HCT116 (cell line): Measurements from ENCODE around the gene RADIL. TPM values are rescaled to one million over a fixed set of nuclear protein-coding genes. Genes with fewer than 3 reads are reported as not detected.

Source experiments
- ATAC-seq: fragments of 200-7000 bp; cut with Tn5 transposase; 2 replicates; pipeline ENCODE4 v1.9.1; 2020; ENCODE audit warnings: mild to moderate bottlenecking, moderate library complexity
- BruUV-seq: library from RNA; stranded (reverse); fragments of 400-500 nt; replicated peaks from 2 replicates; lab custom pipeline; 2021; lab: Mats Ljungman, UMichigan
- CTCF ChIA-PET: fragments of 300-600 bp; sonication (Branson Sonifier 250); formaldehyde crosslinking; loops from one replicate; lab custom pipeline; 2021; ENCODE audit warnings: antibody characterized with exemption; lab: Charles Lee
- POLR2A ChIA-PET: fragments of 300-600, 350-600 bp; sonication (Branson Sonifier 250); formaldehyde crosslinking; loops from one replicate; lab custom pipeline; 2021; ENCODE audit warnings: antibody characterized with exemption; lab: Charles Lee
- RAD21 ChIA-PET, 2 experiments: fragments of 300-600 bp; sonication (Branson Sonifier 250); formaldehyde crosslinking; loops; one replicate each; lab custom pipeline; 2023; ENCODE audit warnings: low total read pairs in 2 of 2; ENCODE audit not compliant: uncharacterized antibody in 2 of 2, unreplicated experiment in 2 of 2, low non-redundant PET in 1 of 2; lab: Charles Lee
- DNase-seq: peaks from one replicate; pipeline ENCODE4 v3.0.0-alpha.2; 2010; ENCODE audit warnings: low read depth, low spot score
- H2AFZ ChIP-seq: fragments of 200-600 bp; shearing (Covaris generic), sonication (generic); 2 replicates; pipeline ENCODE4 v1.6.1; 2017; ENCODE audit warnings: low read depth, mixed run types, mixed read lengths, antibody characterized with exemption, low read length; ENCODE audit not compliant: poor library complexity, severe bottlenecking
- H3K27ac ChIP-seq: 2 replicates; pipeline ENCODE4 v1.5.1; 2012; ENCODE audit warnings: low read depth, low read length
- H3K27me3 ChIP-seq: fragments of 200-600 bp; sonication (generic); 2 replicates; pipeline ENCODE4 v1.6.1; 2016; ENCODE audit warnings: mixed run types, low read length, mixed read lengths; ENCODE audit not compliant: insufficient read depth
- H3K36me3 ChIP-seq, 2 experiments: fragments of 200-500 bp in 1 of 2; fragments of 200-600 bp in 1 of 2; sonication (Bioruptor generic) in 1 of 2; sonication (generic) in 1 of 2; 2 replicates each; pipeline versions ENCODE4 v1.5.1 to v1.6.1; 2014 to 2016; ENCODE audit warnings: low read length in 2 of 2, inconsistent platforms in 1 of 2, mixed read lengths in 1 of 2, mixed run types in 1 of 2; ENCODE audit not compliant: insufficient read depth in 2 of 2, control insufficient read depth in 1 of 2
- H3K4me1 ChIP-seq, 2 experiments: fragments of 200-600 bp in 1 of 2; sonication (generic) in 1 of 2; 2 replicates each; pipeline versions ENCODE4 v1.5.1 to v1.6.1; 2012 to 2017; ENCODE audit warnings: low read length in 2 of 2, inconsistent platforms in 1 of 2, mild to moderate bottlenecking in 1 of 2, mixed read lengths in 1 of 2, mixed run types in 1 of 2, moderate library complexity in 1 of 2; ENCODE audit not compliant: insufficient read depth in 2 of 2, control insufficient read depth in 1 of 2
- H3K4me2 ChIP-seq: fragments of 200-600 bp; sonication (generic); 2 replicates; pipeline ENCODE4 v1.6.1; 2017; ENCODE audit warnings: mixed run types, low read length, mixed read lengths
- H3K4me3 ChIP-seq, 2 experiments: fragments of 200-600 bp in 1 of 2; sonication (generic) in 1 of 2; replicated peaks in 1 of 2; 2 replicates each; pipeline ENCODE4 v1.5.1; 2011 to 2016; ENCODE audit warnings: low read length in 2 of 2, control low read depth in 1 of 2, low read depth in 1 of 2, mild to moderate bottlenecking in 1 of 2, mixed read lengths in 1 of 2, mixed run types in 1 of 2
- H3K79me2 ChIP-seq: fragments of 200-600 bp; sonication (generic); 2 replicates; pipeline ENCODE4 v1.6.1; 2017; ENCODE audit warnings: mild to moderate bottlenecking, mixed run types, low read length, moderate library complexity, mixed read lengths; ENCODE audit not compliant: insufficient read depth
- H3K9ac ChIP-seq: fragments of 200-600 bp; sonication (generic); 2 replicates; pipeline ENCODE4 v1.6.1; 2016; ENCODE audit warnings: low read length, mixed read lengths
- H3K9me2 ChIP-seq: fragments of 200-600 bp; sonication (generic), shearing (Covaris generic); 2 replicates; pipeline ENCODE4 v1.6.1; 2017; ENCODE audit warnings: mixed run types, mild to moderate bottlenecking, moderate library complexity; ENCODE audit not compliant: insufficient read depth
- H3K9me3 ChIP-seq, 2 experiments: fragments of 200-500 bp in 1 of 2; fragments of 200-600 bp in 1 of 2; sonication (Bioruptor generic) in 1 of 2; sonication (generic) in 1 of 2; 2 replicates each; pipeline ENCODE4 v1.6.1; 2014 to 2017; ENCODE audit warnings: low read length in 2 of 2, mixed read lengths in 2 of 2, inconsistent platforms in 1 of 2, low read depth in 1 of 2, mild to moderate bottlenecking in 1 of 2, mixed run types in 1 of 2, moderate library complexity in 1 of 2; ENCODE audit not compliant: control insufficient read depth in 1 of 2, insufficient read depth in 1 of 2
- H4K20me1 ChIP-seq: fragments of 200-600 bp; sonication (generic), shearing (Covaris generic); 2 replicates; pipeline ENCODE4 v1.6.1; 2017; ENCODE audit warnings: mixed run types, mild to moderate bottlenecking, moderate library complexity; ENCODE audit not compliant: insufficient read depth
- CBX3 ChIP-seq: IDR thresholded peaks from 2 replicates; pipeline ENCODE4 v1.6.1; 2012; ENCODE audit warnings: low read depth
- CEBPB ChIP-seq: IDR thresholded peaks from 2 replicates; pipeline ENCODE4 v1.6.1; 2012; ENCODE audit warnings: low read depth
- EGR1 ChIP-seq: IDR thresholded peaks from 2 replicates; pipeline ENCODE4 v1.6.1; 2012; ENCODE audit warnings: low read depth
- EZH2 ChIP-seq: fragments of 200-600 bp; sonication (generic); IDR thresholded peaks from 2 replicates; pipeline ENCODE4 v1.6.1; 2017; ENCODE audit warnings: antibody characterized with exemption, mixed run types
- EZH2phosphoT487 ChIP-seq: fragments of 200-600 bp; IDR thresholded peaks from 2 replicates; pipeline ENCODE4 v1.6.1; 2018; ENCODE audit warnings: antibody characterized with exemption, borderline replicate concordance
- MAX ChIP-seq: IDR thresholded peaks from 2 replicates; pipeline ENCODE4 v1.6.1; 2012
- POLR2A ChIP-seq: IDR thresholded peaks from 2 replicates; pipeline ENCODE4 v1.7.0; 2011; ENCODE audit warnings: borderline replicate concordance; ENCODE audit not compliant: insufficient read depth, insufficient read length; ENCODE audit errors: extremely low read depth
- RAD21 ChIP-seq: IDR thresholded peaks from 2 replicates; pipeline ENCODE4 v1.6.1; 2012; ENCODE audit warnings: low read depth, mild to moderate bottlenecking
- SIN3A ChIP-seq: IDR thresholded peaks from 2 replicates; pipeline ENCODE4 v1.6.1; 2012; ENCODE audit warnings: low read depth
- SP1 ChIP-seq: IDR thresholded peaks from 2 replicates; pipeline ENCODE4 v1.6.1; 2012; ENCODE audit warnings: low read depth
- SRF ChIP-seq: IDR thresholded peaks from 2 replicates; pipeline ENCODE4 v1.6.1; 2012; ENCODE audit warnings: low read depth
- YY1 ChIP-seq: IDR thresholded peaks from 2 replicates; pipeline ENCODE4 v1.6.1; 2011; ENCODE audit warnings: low read length, low read depth, moderate library complexity, mild to moderate bottlenecking; ENCODE audit not compliant: insufficient replicate concordance; ENCODE audit errors: extremely low read depth
- ZFX ChIP-seq: fragments of 450-650 bp; IDR thresholded peaks from 2 replicates; pipeline ENCODE4 v1.6.1; 2017
- intact Hi-C: fragments of 100-400 bp; cut with micrococcal nuclease; formaldehyde crosslinking; loops from 2 replicates; pipeline ENCODE4 v1.10.0; 2022
- total RNA-seq: library from RNA; stranded (reverse); gene quantifications from one replicate; pipeline ENCODE4 v1.2.1, GENCODE V29; 2021; ENCODE audit not compliant: unreplicated experiment
- TF ChIP-seq, protein P1 (sequence below): IDR thresholded peaks from 2 replicates; pipeline ENCODE4 v1.6.1; 2012
- TF ChIP-seq, protein P2 (sequence below), 3 experiments: fragments of 200-600 bp in 1 of 3; sonication (generic) in 1 of 3; IDR thresholded peaks in 2 of 3; conservative IDR thresholded peaks in 1 of 3; 2 replicates each; pipeline ENCODE4 v1.5.1; 2012 to 2017; ENCODE audit warnings: low read depth in 2 of 3, low read length in 2 of 3, antibody characterized with exemption in 1 of 3, borderline replicate concordance in 1 of 3, control low read depth in 1 of 3, mild to moderate bottlenecking in 1 of 3, mixed read lengths in 1 of 3, mixed run types in 1 of 3, moderate library complexity in 1 of 3; ENCODE audit not compliant: insufficient read depth in 1 of 3

Gene RADIL
- total RNA-seq, 1 experiment from 2014 or later: 5.3 TPM

GRCh38 chr7:4929005-4929404, 45.5 kb upstream of the RADIL start (continued):
- TF ChIP-seq, protein P1, sequence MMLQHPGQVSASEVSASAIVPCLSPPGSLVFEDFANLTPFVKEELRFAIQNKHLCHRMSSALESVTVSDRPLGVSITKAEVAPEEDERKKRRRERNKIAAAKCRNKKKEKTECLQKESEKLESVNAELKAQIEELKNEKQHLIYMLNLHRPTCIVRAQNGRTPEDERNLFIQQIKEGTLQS: no peak
- no peak for TF ChIP-seq SRF
- no peak for TF ChIP-seq CBX3

GRCh38 chr7:4928445-4928844, 44.9 kb upstream of the RADIL start:
- RAD21 ChIA-PET: no interaction called here
- Histone ChIP-seq H2AFZ (no peak overlapping the region), H4K20me1 (no peaks in the 10 kb centered on the region), H3K4me1 (peaks cover 0 to 6% of the 10 kb centered on the region in 2 experiments; a peak in 3 of 4 replicates), H3K79me2 (no peaks in the 10 kb centered on the region), H3K36me3 (no peaks in the 10 kb centered on the region), H3K27me3 (no peaks in the 10 kb centered on the region), H3K9me2 (no peaks in the 10 kb centered on the region), H3K4me2 (no peak overlapping the region), H3K9me3 (no peaks in the 10 kb centered on the region), H3K9ac (no peak overlapping the region), H3K27ac (no peak overlapping the region), H3K4me3 (no peak overlapping the region)
- TF ChIP-seq RAD21 (no peak), CEBPB (no peak)
- no TSS peak for BruUV-seq
- ATAC-seq (no peak), DNase-seq (no peak)
- POLR2A ChIA-PET: no interaction called here
- CTCF ChIA-PET: no interaction called here
- intact Hi-C loops: no loop called here

DNA sequence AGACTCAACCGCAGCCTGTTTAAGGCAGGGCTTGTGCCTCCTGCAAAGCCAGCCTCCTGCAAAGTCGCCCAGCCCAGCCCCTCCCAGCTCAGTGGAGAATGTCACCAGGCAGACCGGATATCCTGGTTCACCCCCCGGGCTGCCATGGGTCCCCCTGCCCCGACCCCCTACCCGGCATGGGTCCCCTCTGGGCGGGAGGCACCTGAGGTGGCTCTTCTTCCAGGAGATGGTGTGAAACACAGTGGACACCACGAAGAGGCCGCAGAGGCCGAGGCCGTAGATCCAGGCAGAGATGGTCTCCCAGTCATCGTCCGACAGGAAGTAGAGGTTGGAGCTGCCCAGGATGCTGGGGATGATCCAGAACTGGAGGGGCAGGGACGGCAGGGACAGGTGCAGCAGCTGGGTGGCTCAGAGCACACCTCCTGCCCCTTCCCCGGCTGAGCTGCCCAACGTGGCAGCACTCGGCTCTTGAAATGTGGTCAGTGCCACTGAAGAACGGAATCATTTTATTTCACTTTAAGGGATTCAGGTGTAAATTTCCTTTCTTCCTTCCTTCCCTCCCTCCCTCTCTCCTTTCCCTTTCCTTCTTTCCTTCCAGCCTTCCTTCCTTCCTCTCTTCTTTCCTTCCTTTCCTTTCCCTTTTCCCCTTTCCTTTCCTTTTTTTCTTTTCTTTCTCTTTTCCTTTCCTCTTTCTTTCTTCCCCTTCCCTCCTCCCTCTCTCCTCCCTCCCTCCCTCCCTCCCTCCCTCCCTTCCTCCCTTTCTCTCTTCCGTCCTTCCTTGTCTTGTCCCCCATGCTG, 36.7 kb upstream of the RADIL start:
- intact Hi-C loops: no loop called here

More for the DNA sequence above, 36.7 kb upstream of the RADIL start:
- POLR2A ChIA-PET: no interaction called here
- H3K4me2 ChIP-seq: no peak overlapping the region
- CTCF ChIA-PET: interaction anchor here (1.1 kb wide), 1 partner anchor 54 kb away, joined by 3 read pairs; no protein-coding TSS in a partner anchor
- no peaks in the 10 kb centered on the region for H3K9me3 ChIP-seq
- no peak overlapping the region for H3K9ac ChIP-seq
- RAD21 ChIA-PET: no interaction called here
- no peaks in the 10 kb centered on the region for H3K27me3 ChIP-seq
- DNase-seq: no peak
- TF ChIP-seq EZH2 (no peak), YY1 (no peak), CBX3 (no peak), ZFX (no peak), SRF (no peak), SIN3A (no peak), POLR2A (no peak), EGR1 (no peak), EZH2phosphoT487 (no peak), SP1 (no peak), MAX (no peak), RAD21 (no peak)
- TF ChIP-seq, protein P1: no peak
- TF ChIP-seq, protein P2, sequence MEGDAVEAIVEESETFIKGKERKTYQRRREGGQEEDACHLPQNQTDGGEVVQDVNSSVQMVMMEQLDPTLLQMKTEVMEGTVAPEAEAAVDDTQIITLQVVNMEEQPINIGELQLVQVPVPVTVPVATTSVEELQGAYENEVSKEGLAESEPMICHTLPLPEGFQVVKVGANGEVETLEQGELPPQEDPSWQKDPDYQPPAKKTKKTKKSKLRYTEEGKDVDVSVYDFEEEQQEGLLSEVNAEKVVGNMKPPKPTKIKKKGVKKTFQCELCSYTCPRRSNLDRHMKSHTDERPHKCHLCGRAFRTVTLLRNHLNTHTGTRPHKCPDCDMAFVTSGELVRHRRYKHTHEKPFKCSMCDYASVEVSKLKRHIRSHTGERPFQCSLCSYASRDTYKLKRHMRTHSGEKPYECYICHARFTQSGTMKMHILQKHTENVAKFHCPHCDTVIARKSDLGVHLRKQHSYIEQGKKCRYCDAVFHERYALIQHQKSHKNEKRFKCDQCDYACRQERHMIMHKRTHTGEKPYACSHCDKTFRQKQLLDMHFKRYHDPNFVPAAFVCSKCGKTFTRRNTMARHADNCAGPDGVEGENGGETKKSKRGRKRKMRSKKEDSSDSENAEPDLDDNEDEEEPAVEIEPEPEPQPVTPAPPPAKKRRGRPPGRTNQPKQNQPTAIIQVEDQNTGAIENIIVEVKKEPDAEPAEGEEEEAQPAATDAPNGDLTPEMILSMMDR (IDR thresholded peaks at IDR 0.05 in 2 of 3, conservative IDR thresholded peaks at IDR 0.05 in 1 of 3; ENCODE audit: borderline replicate concordance in 1 of 3, insufficient read depth in 1 of 3, low read depth in 2 of 3, low read length in 2 of 3): no peak
- TF ChIP-seq, all 23 proteins: peak for 0
- no peaks in the 10 kb centered on the region for H3K9me2 ChIP-seq
- no peaks in the 10 kb centered on the region for H3K4me1 ChIP-seq
- no peaks in the 10 kb centered on the region for H3K36me3 ChIP-seq
- H4K20me1 ChIP-seq: no peaks in the 10 kb centered on the region
- no peak overlapping the region for H3K27ac ChIP-seq
- ATAC-seq: no peak
- no peak overlapping the region for H2AFZ ChIP-seq
- H3K4me3 ChIP-seq: no peak overlapping the region
- BruUV-seq: no TSS peak
- no peaks in the 10 kb centered on the region for H3K79me2 ChIP-seq
